ENCODE results near the gene NUP210. TPM values are rescaled to one million over a fixed set of nuclear protein-coding genes. Genes with fewer than 3 reads are reported as not detected.
A peak's percentile ranks its signal among the peaks of the same experiment; 100 is the strongest.

The NUP210 gene
- total and polyA plus RNA-seq, 2 of the 13 experiments (the other 11 are each of a cell fraction or from before 2014, with no cell fraction given), result 31.6 to 35.2 TPM

- no peak for DNase-seq (ENCODE audit: low spot score)
- POLR2A ChIA-PET, result no interaction called here
- WGBS (ENCODE audit: low lambda C conversion rate), result no CpG with 5 or more reads among the region's 10 CpGs
- no peak overlapping the region for H3K27ac ChIP-seq (ENCODE audit: extremely low read length, insufficient read depth, low read length)
- H4K20me1 ChIP-seq (ENCODE audit: insufficient read depth, low read length), result no peaks in the 10 kb centered on the region
- no peaks in the 10 kb centered on the region for H3K9me3 ChIP-seq (ENCODE audit: low read length)
- peaks cover 17 to 32% of the 10 kb centered on the region in 2 experiments; a peak in 4 of 5 replicates for H3K36me3 ChIP-seq (replicated peaks in 1 of 2; ENCODE audit: control insufficient read depth in 1 of 2, insufficient read depth in 2 of 2, low read length in 2 of 2)
- no peaks in the 10 kb centered on the region for H3K27me3 ChIP-seq (ENCODE audit: control insufficient read depth in 1 of 2, insufficient read depth in 2 of 2, low read length in 2 of 2)
- CTCF ChIA-PET (ENCODE audit: low intra/inter-chr PET ratio, low total read pairs), result no interaction called here
- H3K4me2 ChIP-seq (ENCODE audit: low read depth, low read length), result no peak overlapping the region
- no peak overlapping the region for H2AFZ ChIP-seq (ENCODE audit: low read length)
- no TSS peak for BruUV-seq (replicated peaks)
- H3K79me2 ChIP-seq (ENCODE audit: insufficient read depth, low read length), result no peaks in the 10 kb centered on the region
- peaks cover 6% of the 10 kb centered on the region for H3K4me1 ChIP-seq (ENCODE audit: insufficient read depth, low read length)
- H3K4me3 ChIP-seq (replicated peaks in 1 of 3; ENCODE audit: insufficient read depth in 1 of 3, low read depth in 2 of 3, low read length in 3 of 3), result no peak overlapping the region
- 0 out of 2 replicates have a peak, but pooled peaks have one; percentile 42 for TF ChIP-seq ZNF629 (CRISPR knock-in tag; conservative IDR thresholded peaks at IDR 0.05)
- no peak for TF ChIP-seq ZNF263 (CRISPR knock-in tag; IDR thresholded peaks at IDR 0.05)
- no peak for TF ChIP-seq ZNF597 (CRISPR knock-in tag; IDR thresholded peaks at IDR 0.05)
- TF ChIP-seq HNRNPUL1 (IDR thresholded peaks at IDR 0.05; ENCODE audit: low read depth, low read length), result no peak
- TF ChIP-seq JUND (CRISPR knock-in tag; IDR thresholded peaks at IDR 0.05), result no peak
- 0 out of 4 replicates have a peak, but pooled peaks of 1 of the 2 experiments have one; percentile 6 for TF ChIP-seq POLR2A (IDR thresholded peaks at IDR 0.05; ENCODE audit: insufficient read depth in 1 of 2, low read depth in 2 of 2, low read length in 2 of 2)
- no peak for ATAC-seq
- no peak overlapping the region for H3K9ac ChIP-seq (ENCODE audit: insufficient read depth, low read depth, low read length)
- in situ Hi-C loops (cut with HindIII; ENCODE audit: extremely low pct_ligation_motif_present, low pct_unique_long_range_greater_than_20kb), result no loop called here
- intact Hi-C loops (cut with micrococcal nuclease; ENCODE audit: unreplicated experiment), result no loop called here
- no peak for FAIRE-seq
Observed at GRCh38 chr3:13313813-13314212, 106.3 kb downstream of the NUP210 start.

GRCh38 chr3:13309004-13309403, 111.1 kb downstream of the NUP210 start:
- ATAC-seq, result peak; percentile 42
- Histone ChIP-seq H3K4me1 (ENCODE audit: insufficient read depth, low read length) (peaks cover 14% of the 10 kb centered on the region), H3K9ac (ENCODE audit: insufficient read depth, low read depth, low read length) (no peak overlapping the region), H3K4me2 (ENCODE audit: low read depth, low read length) (no peak overlapping the region), H2AFZ (ENCODE audit: low read length) (no peak overlapping the region), H3K79me2 (ENCODE audit: insufficient read depth, low read length) (no peaks in the 10 kb centered on the region), H3K4me3 (replicated peaks in 1 of 3; ENCODE audit: insufficient read depth in 1 of 3, low read depth in 2 of 3, low read length in 3 of 3) (no peak overlapping the region), H3K36me3 (replicated peaks in 1 of 2; ENCODE audit: control insufficient read depth in 1 of 2, insufficient read depth in 2 of 2, low read length in 2 of 2) (peaks cover 1 to 5% of the 10 kb centered on the region in 2 experiments; a peak in 1 of 5 replicates), H4K20me1 (ENCODE audit: insufficient read depth, low read length) (no peaks in the 10 kb centered on the region), H3K27ac (ENCODE audit: extremely low read length, insufficient read depth, low read length) (no peak overlapping the region), H3K9me3 (ENCODE audit: low read length) (no peaks in the 10 kb centered on the region), H3K27me3 (ENCODE audit: control insufficient read depth in 1 of 2, insufficient read depth in 2 of 2, low read length in 2 of 2) (peaks cover 2 to 6% of the 10 kb centered on the region in 2 experiments; a peak in 2 of 5 replicates)
- DNase-seq (ENCODE audit: low spot score), result no peak
- FAIRE-seq, result no peak
- ChIA-PET CTCF (ENCODE audit: low intra/inter-chr PET ratio, low total read pairs) (interaction anchor here (0.8 to 1.1 kb wide), 3 partner anchors 79 to 217 kb away, joined by 3 read pairs; no protein-coding TSS in a partner anchor), POLR2A (no interaction called here)
- no TSS peak for BruUV-seq (replicated peaks)
- in situ Hi-C loops (cut with HindIII; ENCODE audit: extremely low pct_ligation_motif_present, low pct_unique_long_range_greater_than_20kb), result no loop called here
- 43% methylated on average over 3 of the region's 3 CpGs for WGBS (ENCODE audit: low lambda C conversion rate)
- intact Hi-C loops (cut with micrococcal nuclease; ENCODE audit: unreplicated experiment), result loop anchor here (10.0 kb wide), 1 partner anchor 146 kb away; no protein-coding TSS in a partner anchor
- TF ChIP-seq NFYC (CRISPR knock-in tag; IDR thresholded peaks at IDR 0.05), result no peak
- no peak for TF ChIP-seq NR2F6 (IDR thresholded peaks at IDR 0.05)
- 0 out of 2 replicates have a peak, but pooled peaks have one; percentile 24 for TF ChIP-seq NR2F6 (CRISPR knock-in tag; IDR thresholded peaks at IDR 0.05)
- TF ChIP-seq HOXA9 (CRISPR knock-in tag; IDR thresholded peaks at IDR 0.05; ENCODE audit: borderline replicate concordance), result no peak
- no peak for TF ChIP-seq ZNF782 (CRISPR knock-in tag; IDR thresholded peaks at IDR 0.05; ENCODE audit: borderline replicate concordance)
- TF ChIP-seq ZMAT3 (CRISPR knock-in tag; conservative IDR thresholded peaks at IDR 0.05), result 0 out of 2 replicates have a peak, but pooled peaks have one; percentile 1
- TF ChIP-seq SYNCRIP (IDR thresholded peaks at IDR 0.05; ENCODE audit: insufficient read depth, low read depth, low read length), result no peak
- peak; percentile 54 for TF ChIP-seq HNF4A (CRISPR knock-in tag; IDR thresholded peaks at IDR 0.05)
- TF ChIP-seq NR2F1 (CRISPR knock-in tag; IDR thresholded peaks at IDR 0.05), result peak in 1 of 2 experiments; percentile 49; a peak in 2 of 4 replicates

Data from HepG2 (cell line).